ENCODE measurements around the gene IGSF3. TPM values are rescaled to one million over a fixed set of nuclear protein-coding genes. Genes with fewer than 3 reads are reported as not detected.

Gene IGSF3
- total and polyA plus RNA-seq, 2 of the 13 experiments (the other 11 are each of a cell fraction or from before 2014, with no cell fraction given) = 0.11 to 0.16 TPM

GRCh38 chr1:116666187-116667077 lies 1.1 kb downstream of the IGSF3 start:
- H3K4me1 ChIP-seq (ENCODE audit: insufficient read depth, low read length) = peaks cover 8% of the 10 kb centered on the region
- ATAC-seq = no peak
- no peaks in the 10 kb centered on the region for H3K79me2 ChIP-seq (ENCODE audit: insufficient read depth, low read length)
- intact Hi-C loops (cut with micrococcal nuclease; ENCODE audit: unreplicated experiment) = no loop called here
- H3K27me3 ChIP-seq (ENCODE audit: control insufficient read depth in 1 of 2, insufficient read depth in 2 of 2, low read length in 2 of 2) = peaks cover 3 to 27% of the 10 kb centered on the region in 2 experiments; a peak in 4 of 5 replicates
- BruUV-seq (replicated peaks) = no TSS peak
- POLR2A ChIA-PET = no interaction called here
- in situ Hi-C loops (cut with HindIII; ENCODE audit: extremely low pct_ligation_motif_present, low pct_unique_long_range_greater_than_20kb) = no loop called here
- H2AFZ ChIP-seq (ENCODE audit: low read length) = no peak overlapping the region
- no peaks in the 10 kb centered on the region for H4K20me1 ChIP-seq (ENCODE audit: insufficient read depth, low read length)
- no peaks in the 10 kb centered on the region for H3K9me3 ChIP-seq (ENCODE audit: low read length)
- H3K27ac ChIP-seq (ENCODE audit: extremely low read length, insufficient read depth, low read length) = no peak overlapping the region
- FAIRE-seq = no peak
- TF ChIP-seq GFI1 (CRISPR knock-in tag; IDR thresholded peaks at IDR 0.05; ENCODE audit: borderline replicate concordance) (peak; percentile 61; the same call in 1 of the 2 replicates), NRL (CRISPR knock-in tag; IDR thresholded peaks at IDR 0.05; ENCODE audit: borderline replicate concordance) (no peak), ZBTB7B (CRISPR knock-in tag; IDR thresholded peaks at IDR 0.05) (no peak)
- no peaks in the 10 kb centered on the region for H3K36me3 ChIP-seq (replicated peaks in 1 of 2; ENCODE audit: control insufficient read depth in 1 of 2, insufficient read depth in 2 of 2, low read length in 2 of 2)
- no peak overlapping the region for H3K9ac ChIP-seq (ENCODE audit: insufficient read depth, low read depth, low read length)
- CTCF ChIA-PET (ENCODE audit: low intra/inter-chr PET ratio, low total read pairs) = no interaction called here
- H3K4me3 ChIP-seq (replicated peaks in 1 of 3; ENCODE audit: insufficient read depth in 1 of 3, low read depth in 2 of 3, low read length in 3 of 3) = peak overlapping the region; percentile 52 to 67 (median 62); a peak in 4 of 6 replicates
- H3K4me2 ChIP-seq (ENCODE audit: low read depth, low read length) = peak overlapping the region; percentile 68
- WGBS (ENCODE audit: low lambda C conversion rate) = 49% methylated on average over 18 of the region's 28 CpGs
- DNase-seq (ENCODE audit: low spot score) = no peak

- Histone ChIP-seq H3K79me2 (ENCODE audit: insufficient read depth, low read length) (no peaks in the 10 kb centered on the region), H3K9me3 (ENCODE audit: low read length) (no peaks in the 10 kb centered on the region), H3K4me2 (ENCODE audit: low read depth, low read length) (no peak overlapping the region), H3K36me3 (replicated peaks in 1 of 2; ENCODE audit: control insufficient read depth in 1 of 2, insufficient read depth in 2 of 2, low read length in 2 of 2) (no peaks in the 10 kb centered on the region), H2AFZ (ENCODE audit: low read length) (no peak overlapping the region), H3K9ac (ENCODE audit: insufficient read depth, low read depth, low read length) (no peak overlapping the region), H3K27me3 (ENCODE audit: control insufficient read depth in 1 of 2, insufficient read depth in 2 of 2, low read length in 2 of 2) (peaks cover 3 to 27% of the 10 kb centered on the region in 2 experiments; a peak in 4 of 5 replicates), H3K4me1 (ENCODE audit: insufficient read depth, low read length) (peaks cover 8% of the 10 kb centered on the region), H4K20me1 (ENCODE audit: insufficient read depth, low read length) (no peaks in the 10 kb centered on the region), H3K4me3 (replicated peaks in 1 of 3; ENCODE audit: insufficient read depth in 1 of 3, low read depth in 2 of 3, low read length in 3 of 3) (no peak overlapping the region), H3K27ac (ENCODE audit: extremely low read length, insufficient read depth, low read length) (no peak overlapping the region)
- no peak for ATAC-seq
- no TSS peak for BruUV-seq (replicated peaks)
- TF ChIP-seq ZUFSP (CRISPR knock-in tag; IDR thresholded peaks at IDR 0.05; ENCODE audit: borderline replicate concordance) (no peak), ZNF329 (CRISPR knock-in tag; IDR thresholded peaks at IDR 0.05; ENCODE audit: low read depth) (no peak), AKAP8 (CRISPR knock-in tag; IDR thresholded peaks at IDR 0.05) (no peak), SOX5 (CRISPR knock-in tag; IDR thresholded peaks at IDR 0.05; ENCODE audit: borderline replicate concordance) (no peak), ZBTB46 (CRISPR knock-in tag; IDR thresholded peaks at IDR 0.05; ENCODE audit: borderline replicate concordance) (no peak), ESRRA (CRISPR knock-in tag; IDR thresholded peaks at IDR 0.05; ENCODE audit: low read depth) (no peak), EZH2 (conservative IDR thresholded peaks at IDR 0.05; ENCODE audit: low read depth, low read length) (no peak), ZNF567 (CRISPR knock-in tag; IDR thresholded peaks at IDR 0.05; ENCODE audit: borderline replicate concordance) (no peak)
- ChIA-PET CTCF (ENCODE audit: low intra/inter-chr PET ratio, low total read pairs) (no interaction called here), POLR2A (no interaction called here)
- DNase-seq (ENCODE audit: low spot score) = no peak
- FAIRE-seq = no peak
- in situ Hi-C loops (cut with HindIII; ENCODE audit: extremely low pct_ligation_motif_present, low pct_unique_long_range_greater_than_20kb) = no loop called here
- intact Hi-C loops (cut with micrococcal nuclease; ENCODE audit: unreplicated experiment) = no loop called here
- WGBS (ENCODE audit: low lambda C conversion rate) = 64% methylated on average over 4 of the region's 4 CpGs
These were observed 2.6 kb downstream of the IGSF3 start for GRCh38 chr1:116664978-116665371.
